GM13976 (cell line): ENCODE results near the gene NOXA1.

ENCODE experiments used
- DNase-seq: peaks from one replicate; pipeline ENCODE4 v3.0.0; 2012; ENCODE audit warnings: low spot score
- in situ Hi-C: fragments of 300-500 bp; cut with MboI; formaldehyde crosslinking; loops from one replicate; pipeline ENCODE4 v1.12.0; 2022; ENCODE audit warnings: low sequenced_read_pairs, mixed read lengths, inconsistent platforms; ENCODE audit not compliant: unreplicated experiment
- TF ChIP-seq, protein P1 (sequence below): IDR thresholded peaks from 2 replicates; pipeline ENCODE4 v1.5.1; 2012; ENCODE audit warnings: borderline replicate concordance, mild to moderate bottlenecking; ENCODE audit not compliant: insufficient read depth; ENCODE audit errors: extremely low read depth, missing control alignments, control extremely low read depth

NOXA1 gene

GRCh38 chr9:137379761-137380161, 43.4 kb upstream of the NOXA1 start:
- TF ChIP-seq, protein P1, sequence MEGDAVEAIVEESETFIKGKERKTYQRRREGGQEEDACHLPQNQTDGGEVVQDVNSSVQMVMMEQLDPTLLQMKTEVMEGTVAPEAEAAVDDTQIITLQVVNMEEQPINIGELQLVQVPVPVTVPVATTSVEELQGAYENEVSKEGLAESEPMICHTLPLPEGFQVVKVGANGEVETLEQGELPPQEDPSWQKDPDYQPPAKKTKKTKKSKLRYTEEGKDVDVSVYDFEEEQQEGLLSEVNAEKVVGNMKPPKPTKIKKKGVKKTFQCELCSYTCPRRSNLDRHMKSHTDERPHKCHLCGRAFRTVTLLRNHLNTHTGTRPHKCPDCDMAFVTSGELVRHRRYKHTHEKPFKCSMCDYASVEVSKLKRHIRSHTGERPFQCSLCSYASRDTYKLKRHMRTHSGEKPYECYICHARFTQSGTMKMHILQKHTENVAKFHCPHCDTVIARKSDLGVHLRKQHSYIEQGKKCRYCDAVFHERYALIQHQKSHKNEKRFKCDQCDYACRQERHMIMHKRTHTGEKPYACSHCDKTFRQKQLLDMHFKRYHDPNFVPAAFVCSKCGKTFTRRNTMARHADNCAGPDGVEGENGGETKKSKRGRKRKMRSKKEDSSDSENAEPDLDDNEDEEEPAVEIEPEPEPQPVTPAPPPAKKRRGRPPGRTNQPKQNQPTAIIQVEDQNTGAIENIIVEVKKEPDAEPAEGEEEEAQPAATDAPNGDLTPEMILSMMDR = no peak
- in situ Hi-C loops = no loop called here
- no peak for DNase-seq

DNA sequence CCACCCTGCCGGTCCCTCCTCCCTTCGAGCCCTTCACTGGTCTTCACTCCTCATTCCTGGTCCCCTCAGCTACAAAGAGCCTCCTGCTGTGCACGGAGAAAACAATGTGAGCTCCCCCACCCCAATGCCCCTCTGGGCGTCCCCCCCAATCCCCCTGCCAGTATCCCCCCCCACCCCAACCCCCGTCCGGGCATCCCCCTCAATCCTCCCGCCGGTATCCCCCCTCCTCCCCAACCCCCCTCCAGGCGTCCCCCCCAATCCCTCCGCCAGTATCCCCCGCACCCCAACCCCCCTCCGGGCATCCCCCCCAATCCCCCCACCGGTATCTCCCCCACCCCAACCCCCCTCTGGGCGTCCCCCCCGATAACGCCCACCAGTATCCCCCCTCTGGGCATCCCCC, 43.0 kb upstream of the NOXA1 start:
- in situ Hi-C loops = no loop called here
- TF ChIP-seq, protein P1 = no peak
- no peak for DNase-seq

GRCh38 chr9:137380606-137381005, 42.6 kb upstream of the NOXA1 start:
- TF ChIP-seq, protein P1 = no peak
- DNase-seq = no peak
- in situ Hi-C loops = no loop called here

DNA sequence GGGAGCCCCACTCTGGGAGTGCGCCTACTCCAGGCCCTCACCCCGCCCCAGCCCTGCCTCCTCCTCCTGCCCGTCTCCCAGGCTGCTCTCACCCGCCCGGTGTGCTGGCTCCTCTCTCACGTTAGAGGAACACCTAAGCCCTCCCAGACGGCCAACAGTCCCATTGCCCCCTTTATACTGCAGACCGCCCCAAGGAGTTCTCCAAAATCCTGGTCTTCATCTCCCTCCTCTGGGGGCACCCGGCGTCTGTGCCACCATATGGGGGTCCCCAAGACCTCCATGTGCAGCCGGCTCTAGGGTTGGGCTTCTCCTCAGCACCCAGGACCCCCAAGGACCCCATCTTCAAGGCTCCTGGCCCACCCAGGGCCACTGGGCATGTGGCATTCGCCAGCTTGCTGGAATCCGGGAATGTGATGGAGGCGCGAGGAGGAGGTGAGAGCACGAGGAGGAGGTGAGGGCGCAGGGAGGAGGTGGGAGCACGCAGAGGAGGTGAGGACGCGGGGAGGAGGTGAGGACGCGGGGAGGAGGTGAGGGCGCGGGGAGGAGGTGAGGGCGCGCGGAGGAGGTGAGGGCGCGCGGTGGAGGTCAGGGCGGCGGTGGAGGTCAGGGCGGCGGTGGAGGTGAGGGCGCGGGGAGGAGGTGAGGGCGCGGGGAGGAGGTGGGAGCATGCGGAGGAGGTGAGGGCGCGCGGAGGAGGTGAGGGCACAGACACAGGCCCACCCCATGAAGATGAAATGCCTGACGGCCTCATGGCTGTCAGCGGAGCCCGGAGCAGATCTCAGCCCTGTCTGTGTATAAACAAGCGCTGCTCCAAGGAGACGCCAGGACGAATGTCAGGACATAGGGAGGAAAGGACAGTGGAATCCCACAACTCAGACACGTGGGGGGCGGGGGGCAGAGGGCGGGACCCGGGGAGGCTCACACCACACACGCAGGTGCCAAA, 41.4 kb upstream of the NOXA1 start:
- DNase-seq = no peak
- in situ Hi-C loops = no loop called here
- TF ChIP-seq, protein P1 = no peak

DNA sequence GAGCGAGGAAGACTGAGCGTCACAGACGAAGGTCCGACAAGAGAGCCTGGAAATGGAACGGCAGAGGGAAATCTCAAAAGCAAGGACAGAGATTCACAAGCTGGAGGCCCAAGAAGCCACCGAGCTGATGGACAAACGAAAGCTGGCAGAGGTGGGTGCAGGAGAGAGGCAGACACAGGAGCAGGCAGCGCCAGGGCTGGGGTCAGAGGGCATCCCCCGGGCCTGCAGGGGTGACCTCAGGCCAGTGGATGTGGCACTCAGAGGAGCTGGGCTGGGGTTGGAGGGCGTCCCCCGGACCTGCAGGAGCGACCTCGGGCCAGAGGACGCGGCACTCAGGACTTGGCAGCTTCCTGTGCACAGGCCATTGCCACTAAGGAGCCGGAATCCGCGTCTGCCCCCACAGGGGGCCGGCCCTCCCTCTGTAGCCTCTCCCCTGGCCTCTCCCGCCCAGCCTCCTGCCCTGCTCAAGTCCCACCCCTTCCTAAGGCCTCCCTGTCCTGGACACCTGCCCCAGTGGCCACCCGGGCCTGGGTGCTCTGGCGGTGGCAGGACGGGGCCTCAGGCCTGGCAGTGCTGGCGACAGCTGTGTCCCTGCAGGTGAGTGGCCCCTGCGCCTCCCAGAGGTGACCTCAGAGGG, 40.6 kb upstream of the NOXA1 start:
- DNase-seq = no peak
- TF ChIP-seq, protein P1 = no peak
- in situ Hi-C loops = no loop called here

DNA sequence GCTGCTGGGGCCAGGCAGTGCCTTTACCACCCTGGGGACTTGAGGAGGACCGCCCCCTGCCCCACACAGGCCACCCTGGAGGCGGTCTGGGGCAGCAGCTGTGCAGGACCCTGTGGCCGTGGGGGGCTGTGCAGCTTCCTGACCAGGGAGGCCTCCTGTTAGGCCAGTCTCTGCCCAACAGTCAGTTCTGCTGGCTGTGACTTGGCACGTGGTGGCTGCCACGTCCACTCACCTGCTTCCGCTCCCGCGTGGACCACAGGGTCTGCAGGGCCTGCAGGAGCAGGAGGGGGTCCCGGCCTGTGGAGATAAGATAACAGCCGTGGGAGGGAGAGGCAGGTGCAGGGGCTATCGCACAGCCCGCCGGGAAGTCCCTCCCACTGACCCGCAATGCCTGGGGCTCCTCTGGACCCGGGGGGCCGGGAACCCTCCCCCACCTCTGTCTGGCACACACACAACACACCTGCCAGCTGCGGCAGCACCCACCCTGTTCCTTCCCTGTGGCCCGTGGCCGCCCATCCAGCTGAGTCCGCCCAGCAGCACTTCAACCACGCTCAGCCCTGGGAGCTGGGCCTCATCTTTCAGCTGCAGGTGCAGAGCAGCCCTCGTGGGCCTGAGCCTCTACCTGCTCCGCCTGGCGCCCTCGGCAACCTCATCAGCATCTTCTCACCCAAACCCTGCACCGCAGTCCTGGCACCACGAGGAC, 40.0 kb upstream of the NOXA1 start:
- TF ChIP-seq, protein P1 = no peak
- DNase-seq = no peak
- in situ Hi-C loops = no loop called here
